WTC11 (cell line): Measurements from ENCODE around the gene CADM1. TPM values are rescaled to one million over a fixed set of nuclear protein-coding genes. Genes with fewer than 3 reads are reported as not detected.
A peak's percentile ranks its signal among the peaks of the same experiment; 100 is the strongest.

Experiments
- ATAC-seq: fragments of 200-7000 bp; cut with Tn5 transposase; 2 replicates; pipeline ENCODE4 v1.10.0; 2021; ENCODE audit warnings: mild to moderate bottlenecking, moderate library complexity
- CTCF ChIA-PET: fragments of 300-600 bp; sonication (Branson Sonifier 250); formaldehyde crosslinking; loops from one replicate; lab custom pipeline; 2021; ENCODE audit warnings: antibody characterized with exemption; lab: Charles Lee
- POLR2A ChIA-PET: fragments of 350-600 bp; sonication (Branson Sonifier 250); formaldehyde crosslinking; loops from one replicate; lab custom pipeline; 2021; ENCODE audit warnings: antibody characterized with exemption; lab: Charles Lee
- DNase-seq: peaks from one replicate; pipeline ENCODE4 v3.0.0; 2021; ENCODE audit warnings: low spot score
- H3K27ac Mint-ChIP-seq: 2 replicates; pipeline ENCODE4 v1.8.0; 2021; ENCODE audit warnings: mixed read lengths
- H3K27me3 Mint-ChIP-seq: 2 replicates; pipeline ENCODE4 v1.8.0; 2021; ENCODE audit warnings: low read depth, mild to moderate bottlenecking, moderate library complexity, mixed read lengths
- H3K36me3 Mint-ChIP-seq: 2 replicates; pipeline ENCODE4 v1.8.0; 2021; ENCODE audit warnings: mixed read lengths
- H3K4me1 Mint-ChIP-seq: 2 replicates; pipeline ENCODE4 v1.8.0; 2022; ENCODE audit warnings: mixed read lengths
- H3K4me3 Mint-ChIP-seq: 2 replicates; pipeline ENCODE4 v1.8.0; 2021; ENCODE audit warnings: mild to moderate bottlenecking, moderate library complexity, mixed read lengths
- H3K9me3 Mint-ChIP-seq: 2 replicates; pipeline ENCODE4 v1.8.0; 2021; ENCODE audit warnings: mixed read lengths
- E2F5 ChIP-seq: sonication (generic); formaldehyde crosslinking; IDR thresholded peaks from 2 replicates; pipeline ENCODE4 v1.8.1; 2022; ENCODE audit warnings: mild to moderate bottlenecking, moderate library complexity, missing genetic modification reagents
- EMX1 ChIP-seq: fragments of 250-450 bp; sonication (Bioruptor Pico); IDR thresholded peaks from 2 replicates; pipeline ENCODE4 v1.8.0; 2021; ENCODE audit warnings: mild to moderate bottlenecking
- ESRRA ChIP-seq: sonication (generic); formaldehyde crosslinking; IDR thresholded peaks from 2 replicates; pipeline ENCODE4 v1.8.1; 2022; ENCODE audit warnings: mild to moderate bottlenecking, missing genetic modification reagents, borderline replicate concordance
- ETV6 ChIP-seq: sonication (generic); formaldehyde crosslinking; IDR thresholded peaks from 2 replicates; pipeline ENCODE4 v1.8.1; 2022; ENCODE audit warnings: mild to moderate bottlenecking, missing genetic modification reagents
- FOXJ3 ChIP-seq: sonication (generic); formaldehyde crosslinking; IDR thresholded peaks from 2 replicates; pipeline ENCODE4 v1.9.0; 2021; ENCODE audit warnings: missing genetic modification reagents, mild to moderate bottlenecking, borderline replicate concordance
- GABPB1 ChIP-seq: sonication (generic); formaldehyde crosslinking; IDR thresholded peaks from 2 replicates; pipeline ENCODE4 v1.8.1; 2023; ENCODE audit warnings: mild to moderate bottlenecking, missing genetic modification reagents
- GTF2I ChIP-seq: fragments of 250-450 bp; sonication (Bioruptor Pico); conservative IDR thresholded peaks from 2 replicates; pipeline ENCODE4 v1.4.0; 2021; ENCODE audit warnings: mild to moderate bottlenecking
- IRF2 ChIP-seq: sonication (generic); formaldehyde crosslinking; IDR thresholded peaks from 2 replicates; pipeline ENCODE4 v1.8.0; 2022; ENCODE audit warnings: low read depth, missing genetic modification reagents, borderline replicate concordance
- JUN ChIP-seq: sonication (generic); formaldehyde crosslinking; IDR thresholded peaks from 2 replicates; pipeline ENCODE4 v1.8.0; 2023; ENCODE audit warnings: mild to moderate bottlenecking, missing genetic modification reagents
- KAT7 ChIP-seq: sonication (generic); formaldehyde crosslinking; IDR thresholded peaks from 2 replicates; pipeline ENCODE4 v1.8.1; 2023; ENCODE audit warnings: missing genetic modification reagents, mild to moderate bottlenecking, borderline replicate concordance
- MYBL2 ChIP-seq: sonication (generic); formaldehyde crosslinking; IDR thresholded peaks from 2 replicates; pipeline ENCODE4 v1.8.1; 2023; ENCODE audit warnings: mild to moderate bottlenecking, moderate library complexity, missing genetic modification reagents
- RELA ChIP-seq: sonication (generic); formaldehyde crosslinking; IDR thresholded peaks from 2 replicates; pipeline ENCODE4 v1.8.1; 2022; ENCODE audit warnings: missing genetic modification reagents, mild to moderate bottlenecking, borderline replicate concordance
- SOX15 ChIP-seq: fragments of 250-450 bp; sonication (Bioruptor Pico); IDR thresholded peaks from 2 replicates; pipeline ENCODE4 v1.9.0; 2021; ENCODE audit warnings: mild to moderate bottlenecking
- TCF7 ChIP-seq: sonication (generic); formaldehyde crosslinking; IDR thresholded peaks from 2 replicates; pipeline ENCODE4 v1.8.0; 2022; ENCODE audit warnings: mild to moderate bottlenecking, low read depth, missing genetic modification reagents, moderate library complexity
- TEAD4 ChIP-seq: sonication (generic); formaldehyde crosslinking; IDR thresholded peaks from 2 replicates; pipeline ENCODE4 v1.8.0; 2022; ENCODE audit warnings: mild to moderate bottlenecking, missing genetic modification reagents
- ZNF121 ChIP-seq: sonication (generic); formaldehyde crosslinking; IDR thresholded peaks from 2 replicates; pipeline ENCODE4 v1.8.0; 2023; ENCODE audit warnings: missing genetic modification reagents
- ZNF532 ChIP-seq: fragments of 250-450 bp; sonication (Bioruptor Pico); IDR thresholded peaks from 2 replicates; pipeline ENCODE4 v1.9.0; 2021; ENCODE audit warnings: mild to moderate bottlenecking, borderline replicate concordance
- total RNA-seq: library from RNA; stranded (reverse); gene quantifications from 3 replicates; pipeline ENCODE4 v1.2.3, GENCODE V29; 2021
- TF ChIP-seq, protein P1 (sequence below): sonication (generic); formaldehyde crosslinking; IDR thresholded peaks from 2 replicates; pipeline ENCODE4 v1.8.0; 2023; ENCODE audit warnings: mild to moderate bottlenecking, missing genetic modification reagents
- TF ChIP-seq, protein P2 (sequence below): fragments of 250-450 bp; sonication (Bioruptor Pico); IDR thresholded peaks from 2 replicates; pipeline ENCODE4 v2.1.2; 2022; ENCODE audit warnings: mild to moderate bottlenecking, moderate library complexity
- TF ChIP-seq, protein P3 (sequence below): sonication (generic); formaldehyde crosslinking; IDR thresholded peaks from 2 replicates; pipeline ENCODE4 v1.8.1; 2023; ENCODE audit warnings: mild to moderate bottlenecking, moderate library complexity, missing genetic modification reagents

CADM1 gene
- total RNA-seq, 1 experiment from 2014 or later: 26.8 TPM

DNA sequence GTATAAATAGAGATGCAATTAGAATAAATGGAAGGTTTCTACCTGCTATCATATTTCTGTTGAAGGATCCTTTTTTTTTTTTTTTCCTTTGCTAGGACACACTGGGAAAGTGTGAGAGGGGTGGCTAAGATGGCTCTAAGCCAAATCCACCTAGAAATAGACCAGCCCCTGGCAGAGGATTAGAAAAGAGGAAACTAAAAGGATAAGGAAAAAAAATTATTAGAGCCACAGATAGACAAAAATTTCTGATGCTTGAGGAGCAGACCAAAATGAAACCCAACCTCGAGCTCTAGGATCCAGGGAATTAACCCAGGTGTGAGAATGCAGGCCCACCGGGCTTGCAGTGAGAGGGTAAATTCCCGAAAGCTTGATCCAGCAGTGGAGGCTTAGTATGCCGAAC is 262.3 kb downstream of the CADM1 start (continued):
- TF ChIP-seq, protein P1, sequence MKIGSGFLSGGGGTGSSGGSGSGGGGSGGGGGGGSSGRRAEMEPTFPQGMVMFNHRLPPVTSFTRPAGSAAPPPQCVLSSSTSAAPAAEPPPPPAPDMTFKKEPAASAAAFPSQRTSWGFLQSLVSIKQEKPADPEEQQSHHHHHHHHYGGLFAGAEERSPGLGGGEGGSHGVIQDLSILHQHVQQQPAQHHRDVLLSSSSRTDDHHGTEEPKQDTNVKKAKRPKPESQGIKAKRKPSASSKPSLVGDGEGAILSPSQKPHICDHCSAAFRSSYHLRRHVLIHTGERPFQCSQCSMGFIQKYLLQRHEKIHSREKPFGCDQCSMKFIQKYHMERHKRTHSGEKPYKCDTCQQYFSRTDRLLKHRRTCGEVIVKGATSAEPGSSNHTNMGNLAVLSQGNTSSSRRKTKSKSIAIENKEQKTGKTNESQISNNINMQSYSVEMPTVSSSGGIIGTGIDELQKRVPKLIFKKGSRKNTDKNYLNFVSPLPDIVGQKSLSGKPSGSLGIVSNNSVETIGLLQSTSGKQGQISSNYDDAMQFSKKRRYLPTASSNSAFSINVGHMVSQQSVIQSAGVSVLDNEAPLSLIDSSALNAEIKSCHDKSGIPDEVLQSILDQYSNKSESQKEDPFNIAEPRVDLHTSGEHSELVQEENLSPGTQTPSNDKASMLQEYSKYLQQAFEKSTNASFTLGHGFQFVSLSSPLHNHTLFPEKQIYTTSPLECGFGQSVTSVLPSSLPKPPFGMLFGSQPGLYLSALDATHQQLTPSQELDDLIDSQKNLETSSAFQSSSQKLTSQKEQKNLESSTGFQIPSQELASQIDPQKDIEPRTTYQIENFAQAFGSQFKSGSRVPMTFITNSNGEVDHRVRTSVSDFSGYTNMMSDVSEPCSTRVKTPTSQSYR: no peak
- TF ChIP-seq, protein P2, sequence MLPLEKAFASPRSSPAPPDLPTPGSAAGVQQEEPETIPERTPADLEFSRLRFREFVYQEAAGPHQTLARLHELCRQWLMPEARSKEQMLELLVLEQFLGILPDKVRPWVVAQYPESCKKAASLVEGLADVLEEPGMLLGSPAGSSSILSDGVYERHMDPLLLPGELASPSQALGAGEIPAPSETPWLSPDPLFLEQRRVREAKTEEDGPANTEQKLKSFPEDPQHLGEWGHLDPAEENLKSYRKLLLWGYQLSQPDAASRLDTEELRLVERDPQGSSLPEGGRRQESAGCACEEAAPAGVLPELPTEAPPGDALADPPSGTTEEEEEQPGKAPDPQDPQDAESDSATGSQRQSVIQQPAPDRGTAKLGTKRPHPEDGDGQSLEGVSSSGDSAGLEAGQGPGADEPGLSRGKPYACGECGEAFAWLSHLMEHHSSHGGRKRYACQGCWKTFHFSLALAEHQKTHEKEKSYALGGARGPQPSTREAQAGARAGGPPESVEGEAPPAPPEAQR (CRISPR knock-in tag): no peak
- TF ChIP-seq, protein P3, sequence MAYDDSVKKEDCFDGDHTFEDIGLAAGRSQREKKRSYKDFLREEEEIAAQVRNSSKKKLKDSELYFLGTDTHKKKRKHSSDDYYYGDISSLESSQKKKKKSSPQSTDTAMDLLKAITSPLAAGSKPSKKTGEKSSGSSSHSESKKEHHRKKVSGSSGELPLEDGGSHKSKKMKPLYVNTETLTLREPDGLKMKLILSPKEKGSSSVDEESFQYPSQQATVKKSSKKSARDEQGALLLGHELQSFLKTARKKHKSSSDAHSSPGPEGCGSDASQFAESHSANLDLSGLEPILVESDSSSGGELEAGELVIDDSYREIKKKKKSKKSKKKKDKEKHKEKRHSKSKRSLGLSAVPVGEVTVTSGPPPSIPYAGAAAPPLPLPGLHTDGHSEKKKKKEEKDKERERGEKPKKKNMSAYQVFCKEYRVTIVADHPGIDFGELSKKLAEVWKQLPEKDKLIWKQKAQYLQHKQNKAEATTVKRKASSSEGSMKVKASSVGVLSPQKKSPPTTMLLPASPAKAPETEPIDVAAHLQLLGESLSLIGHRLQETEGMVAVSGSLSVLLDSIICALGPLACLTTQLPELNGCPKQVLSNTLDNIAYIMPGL (CRISPR knock-in tag): no peak
- TF ChIP-seq GTF2I: no peak
- no peak for TF ChIP-seq TCF7 (CRISPR knock-in tag)
- TF ChIP-seq ZNF121 (CRISPR knock-in tag): no peak
- TF ChIP-seq SOX15 (CRISPR knock-in tag): no peak
- no peak for TF ChIP-seq GABPB1 (CRISPR knock-in tag)
- TF ChIP-seq ESRRA (CRISPR knock-in tag): no peak
- no peak for TF ChIP-seq MYBL2 (CRISPR knock-in tag)
- TF ChIP-seq RELA (CRISPR knock-in tag): no peak
- TF ChIP-seq, all 79 proteins: peak for 0

- ATAC-seq (no peak; the same call in 1 of the 2 replicates), DNase-seq (peak; percentile 18)
- no peak overlapping the region for H3K4me3 Mint-ChIP-seq
- H3K27me3 Mint-ChIP-seq: no peaks in the 10 kb centered on the region
- POLR2A ChIA-PET: interaction anchor here (0.8 kb wide), 1 partner anchor 8 kb away, joined by 5 read pairs; no protein-coding TSS in a partner anchor
- no peak overlapping the region for H3K27ac Mint-ChIP-seq
- no peak for TF ChIP-seq ESRRA (CRISPR knock-in tag)
- TF ChIP-seq TCF7 (CRISPR knock-in tag): no peak
- no peak for TF ChIP-seq MYBL2 (CRISPR knock-in tag)
- TF ChIP-seq KAT7: no peak
- no peak for TF ChIP-seq E2F5 (CRISPR knock-in tag)
- TF ChIP-seq IRF2 (CRISPR knock-in tag): no peak
- H3K9me3 Mint-ChIP-seq: no peaks in the 10 kb centered on the region
- peaks cover 5% of the 10 kb centered on the region for H3K4me1 Mint-ChIP-seq
- CTCF ChIA-PET: interaction anchor here (0.9 kb wide), 1 partner anchor 23 kb away, joined by 5 read pairs; no protein-coding TSS in a partner anchor
- H3K36me3 Mint-ChIP-seq: no peaks in the 10 kb centered on the region
These were observed 265.4 kb downstream of the CADM1 start for GRCh38 chr11:115238791-115239190.

DNA sequence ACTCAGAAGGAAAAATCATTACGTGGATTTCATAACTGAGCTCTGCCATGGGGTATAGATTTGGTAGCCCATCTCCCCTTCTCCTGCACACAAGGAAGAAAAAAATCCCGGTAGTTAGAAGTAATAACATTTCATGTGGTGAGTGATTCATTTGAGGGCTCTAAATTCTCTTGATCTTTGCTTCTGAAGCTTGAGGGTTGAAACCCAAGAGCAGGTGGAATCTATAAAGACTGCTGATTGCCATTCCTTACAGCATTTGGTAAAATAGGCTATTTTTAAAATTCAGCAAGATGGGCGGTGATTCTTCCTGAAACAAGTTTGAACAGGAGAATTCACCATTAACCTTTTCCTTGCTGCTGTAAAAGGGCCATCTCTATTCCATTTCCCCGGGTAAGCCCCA is 266.1 kb downstream of the CADM1 start:
- H3K9me3 Mint-ChIP-seq: no peaks in the 10 kb centered on the region
- H3K4me1 Mint-ChIP-seq: peaks cover 5% of the 10 kb centered on the region
- H3K27ac Mint-ChIP-seq: no peak overlapping the region
- H3K27me3 Mint-ChIP-seq: no peaks in the 10 kb centered on the region
- ATAC-seq: no peak
- no peak for DNase-seq
- ChIA-PET CTCF (interaction anchor here (0.8 to 0.9 kb wide), 2 partner anchors 22 to 99 kb away, joined by 3 to 5 read pairs; no protein-coding TSS in a partner anchor), POLR2A (no interaction called here)
- no peaks in the 10 kb centered on the region for H3K36me3 Mint-ChIP-seq
- no peak overlapping the region for H3K4me3 Mint-ChIP-seq
- TF ChIP-seq EMX1: no peak
- TF ChIP-seq ZNF532 (CRISPR knock-in tag): no peak
- no peak for TF ChIP-seq FOXJ3 (CRISPR knock-in tag)
- no peak for TF ChIP-seq TEAD4
- no peak for TF ChIP-seq ETV6 (CRISPR knock-in tag)
- TF ChIP-seq JUN (CRISPR knock-in tag): no peak
